ENCODE results near the gene SCUBE3. TPM values are rescaled to one million over a fixed set of nuclear protein-coding genes. Genes with fewer than 3 reads are reported as not detected.

SCUBE3 gene
- total RNA-seq, 1 donor: 26.8 TPM

GRCh38 chr6:35179901-35180535 lies 33.7 kb upstream of the SCUBE3 start:
- H3K4me3 ChIP-seq (ENCODE audit: low read depth, low read length): no peak overlapping the region
- no peak for DNase-seq (ENCODE audit: low read depth)
- TF ChIP-seq, protein P1, sequence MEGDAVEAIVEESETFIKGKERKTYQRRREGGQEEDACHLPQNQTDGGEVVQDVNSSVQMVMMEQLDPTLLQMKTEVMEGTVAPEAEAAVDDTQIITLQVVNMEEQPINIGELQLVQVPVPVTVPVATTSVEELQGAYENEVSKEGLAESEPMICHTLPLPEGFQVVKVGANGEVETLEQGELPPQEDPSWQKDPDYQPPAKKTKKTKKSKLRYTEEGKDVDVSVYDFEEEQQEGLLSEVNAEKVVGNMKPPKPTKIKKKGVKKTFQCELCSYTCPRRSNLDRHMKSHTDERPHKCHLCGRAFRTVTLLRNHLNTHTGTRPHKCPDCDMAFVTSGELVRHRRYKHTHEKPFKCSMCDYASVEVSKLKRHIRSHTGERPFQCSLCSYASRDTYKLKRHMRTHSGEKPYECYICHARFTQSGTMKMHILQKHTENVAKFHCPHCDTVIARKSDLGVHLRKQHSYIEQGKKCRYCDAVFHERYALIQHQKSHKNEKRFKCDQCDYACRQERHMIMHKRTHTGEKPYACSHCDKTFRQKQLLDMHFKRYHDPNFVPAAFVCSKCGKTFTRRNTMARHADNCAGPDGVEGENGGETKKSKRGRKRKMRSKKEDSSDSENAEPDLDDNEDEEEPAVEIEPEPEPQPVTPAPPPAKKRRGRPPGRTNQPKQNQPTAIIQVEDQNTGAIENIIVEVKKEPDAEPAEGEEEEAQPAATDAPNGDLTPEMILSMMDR (IDR thresholded peaks at IDR 0.05; ENCODE audit: insufficient read depth, low read depth, low read length): no peak

- DNase-seq (ENCODE audit: low read depth): peak; percentile 70
- no peak overlapping the region for H3K4me3 ChIP-seq (ENCODE audit: low read depth, low read length)
- TF ChIP-seq, protein P1 (IDR thresholded peaks at IDR 0.05; ENCODE audit: insufficient read depth, low read depth, low read length): no peak
Measured at GRCh38 chr6:35181308-35181932, 32.3 kb upstream of the SCUBE3 start.

- DNase-seq (ENCODE audit: low read depth): peak; percentile 76
- TF ChIP-seq, protein P1 (IDR thresholded peaks at IDR 0.05; ENCODE audit: insufficient read depth, low read depth, low read length): no peak
Measured at GRCh38 chr6:35181933-35182612, 31.7 kb upstream of the SCUBE3 start.

GRCh38 chr6:35183281-35183680 lies 30.5 kb upstream of the SCUBE3 start:
- no peak overlapping the region for H3K4me3 ChIP-seq (ENCODE audit: low read depth, low read length)
- no peak for DNase-seq (ENCODE audit: low read depth)
- TF ChIP-seq, protein P1 (IDR thresholded peaks at IDR 0.05; ENCODE audit: insufficient read depth, low read depth, low read length): no peak

More at GRCh38 chr6:35181933-35182612, 31.7 kb upstream of the SCUBE3 start:
- no peak overlapping the region for H3K4me3 ChIP-seq (ENCODE audit: low read depth, low read length)

DNA sequence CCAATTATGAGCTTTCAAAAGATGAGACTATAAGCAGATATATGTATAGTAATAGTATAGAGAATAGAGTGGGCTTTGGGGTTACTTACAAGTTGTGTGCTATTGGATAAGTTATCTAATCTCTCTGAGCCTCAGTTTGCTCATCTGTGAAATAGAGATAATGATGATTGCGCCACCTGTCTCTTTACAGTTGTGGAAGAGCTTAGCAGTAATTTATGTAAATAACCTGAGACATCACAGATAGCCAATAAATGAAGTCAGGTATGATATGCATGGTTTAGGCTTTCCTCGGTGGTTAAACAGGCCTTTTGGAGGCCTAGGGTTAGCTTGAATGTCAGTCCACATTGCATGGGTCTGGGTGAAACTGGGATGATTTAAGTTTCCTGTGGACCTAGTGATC lies 29.8 kb upstream of the SCUBE3 start:
- no peak overlapping the region for H3K4me3 ChIP-seq (ENCODE audit: low read depth, low read length)
- TF ChIP-seq, protein P1 (IDR thresholded peaks at IDR 0.05; ENCODE audit: insufficient read depth, low read depth, low read length): no peak
- no peak for DNase-seq (ENCODE audit: low read depth)

- TF ChIP-seq, protein P1 (IDR thresholded peaks at IDR 0.05; ENCODE audit: insufficient read depth, low read depth, low read length): no peak
- no peak for DNase-seq (ENCODE audit: low read depth)
- H3K4me3 ChIP-seq (ENCODE audit: low read depth, low read length): no peak overlapping the region
Measured at GRCh38 chr6:35184580-35185301, 29.0 kb upstream of the SCUBE3 start.

Measured in fibroblast of villous mesenchyme (primary cell).